ENCODE results near the gene IFT122. TPM values are rescaled to one million over a fixed set of nuclear protein-coding genes. Genes with fewer than 3 reads are reported as not detected.
"Not testable (repeated sequence)": the region's sequence is repeated elsewhere in the genome, so short reads cannot be mapped to it uniquely, and the experiment has no call there.

Gene IFT122
- total RNA-seq, 1 experiment from 2014 or later, result 20.5 TPM

GRCh38 chr3:129470861-129471260 lies 30.8 kb downstream of the IFT122 start:
- DNase-seq (ENCODE audit: low read depth), result no peak

- no peak for DNase-seq (ENCODE audit: low read depth)
Measured at GRCh38 chr3:129473067-129473768, 33.2 kb downstream of the IFT122 start.

- DNase-seq (ENCODE audit: low read depth), result no peak
Measured at GRCh38 chr3:129473769-129474152, 33.7 kb downstream of the IFT122 start.

- no peak for DNase-seq (ENCODE audit: low read depth)
Measured at GRCh38 chr3:129474984-129475804, 35.2 kb downstream of the IFT122 start.

GRCh38 chr3:129475863-129476262 lies 35.8 kb downstream of the IFT122 start:
- no peak for DNase-seq (ENCODE audit: low read depth)

- DNase-seq (ENCODE audit: low read depth), result no peak
Measured at GRCh38 chr3:129476586-129476985, 36.6 kb downstream of the IFT122 start.

- DNase-seq (ENCODE audit: low read depth), result not testable (repeated sequence)
Measured at GRCh38 chr3:129481225-129481765, 41.3 kb downstream of the IFT122 start.

GRCh38 chr3:129481766-129482332 lies 41.8 kb downstream of the IFT122 start:
- DNase-seq (ENCODE audit: low read depth), result no peak

GRCh38 chr3:129482721-129483120 lies 42.7 kb downstream of the IFT122 start:
- DNase-seq (ENCODE audit: low read depth), result no peak

- no peak for DNase-seq (ENCODE audit: low read depth)
Measured at GRCh38 chr3:129483870-129484269, 43.8 kb downstream of the IFT122 start.

GRCh38 chr3:129485146-129485545 lies 45.1 kb downstream of the IFT122 start:
- DNase-seq (ENCODE audit: low read depth), result not testable (repeated sequence)

GRCh38 chr3:129485721-129486663 lies 46.0 kb downstream of the IFT122 start:
- peak; percentile 99 for DNase-seq (ENCODE audit: low read depth)

- DNase-seq (ENCODE audit: low read depth), result no peak
Measured at GRCh38 chr3:129486664-129487035, 46.6 kb downstream of the IFT122 start.

GRCh38 chr3:129487183-129487867 lies 47.3 kb downstream of the IFT122 start:
- no peak for DNase-seq (ENCODE audit: low read depth)

- DNase-seq (ENCODE audit: low read depth), result not testable (repeated sequence)
Measured at GRCh38 chr3:129487868-129488335, 47.9 kb downstream of the IFT122 start.

- DNase-seq (ENCODE audit: low read depth), result not testable (repeated sequence)
Measured at GRCh38 chr3:129489258-129489657, 49.2 kb downstream of the IFT122 start.

- peak; percentile 84 for DNase-seq (ENCODE audit: low read depth)
Measured at GRCh38 chr3:129490273-129490675, 50.2 kb downstream of the IFT122 start.

- not testable (repeated sequence) for DNase-seq (ENCODE audit: low read depth)
Measured at GRCh38 chr3:129491077-129491476, 51.1 kb downstream of the IFT122 start.

GRCh38 chr3:129491794-129492193 lies 51.8 kb downstream of the IFT122 start:
- no peak for DNase-seq (ENCODE audit: low read depth)

- no peak for DNase-seq (ENCODE audit: low read depth)
Measured at GRCh38 chr3:129492691-129493090, 52.7 kb downstream of the IFT122 start.

GRCh38 chr3:129493206-129493605 lies 53.2 kb downstream of the IFT122 start:
- DNase-seq (ENCODE audit: low read depth), result no peak
